ENCODE measurements around the gene MAD1L1.

The MAD1L1 gene

DNA sequence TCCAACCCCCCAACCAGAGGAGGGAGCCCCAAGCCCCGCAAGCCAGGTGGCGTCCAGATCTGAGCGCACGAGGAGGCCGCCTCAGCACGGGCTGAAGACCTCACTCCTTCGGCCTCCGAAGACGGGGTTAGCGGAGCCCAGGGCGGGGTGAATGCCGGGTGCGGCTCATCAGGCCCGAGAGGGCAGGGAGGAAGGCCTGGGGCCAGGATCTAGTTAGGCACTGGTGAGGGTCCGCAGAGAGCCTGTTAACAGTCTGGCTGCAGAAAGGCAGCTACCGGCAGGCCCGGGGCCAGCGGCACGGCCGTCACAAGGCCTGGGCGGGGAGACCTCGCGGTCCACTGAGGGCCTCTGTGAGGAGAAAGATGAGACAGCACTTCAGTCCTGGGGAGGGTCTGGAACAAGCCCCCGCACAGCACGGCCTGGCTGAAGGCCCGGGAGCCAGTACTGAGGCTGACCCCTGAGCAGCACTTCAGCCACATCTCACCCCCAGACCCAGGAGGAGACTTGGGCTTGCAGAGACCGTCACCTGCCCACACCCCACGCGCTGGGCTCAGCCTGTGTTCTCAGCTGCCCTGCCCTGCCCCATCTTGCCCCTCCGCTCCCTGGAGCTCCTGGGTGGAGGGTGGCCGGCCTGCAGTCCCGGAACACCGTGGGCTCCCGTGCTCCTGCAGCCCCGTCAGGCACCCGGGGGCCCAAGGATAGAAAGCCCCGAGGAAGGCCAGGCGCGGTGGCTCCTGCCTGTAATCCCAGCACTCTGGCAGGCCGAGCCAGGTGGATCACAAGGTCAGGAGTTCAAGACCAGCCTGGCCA is 369.4 kb downstream of the MAD1L1 start:
- POLR2A ChIA-PET, result no interaction called here

DNA sequence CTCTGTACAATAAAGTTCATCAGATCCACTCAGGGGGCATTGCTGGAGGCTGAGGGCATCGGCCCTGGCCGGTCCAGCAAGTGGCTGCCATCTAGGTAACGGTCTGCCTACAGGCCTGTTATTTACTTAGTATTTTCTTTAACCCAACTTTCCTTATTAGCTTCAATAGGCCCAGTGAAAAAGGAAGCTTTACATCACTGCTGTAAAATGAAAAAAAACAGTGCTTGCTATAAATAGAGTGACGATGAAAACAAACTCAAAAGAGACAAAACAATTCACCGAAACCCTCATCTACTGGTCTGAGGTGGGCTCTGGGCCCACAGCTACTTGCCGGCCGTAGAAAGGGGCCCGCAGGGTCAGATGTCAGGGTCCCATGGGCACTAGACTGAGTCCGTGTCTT is 370.2 kb downstream of the MAD1L1 start:
- H3K27ac ChIP-seq (ENCODE audit: extremely low read depth, low read depth, low read length), result no peak overlapping the region
- POLR2A ChIA-PET, result no interaction called here

More for the DNA sequence above, 369.4 kb downstream of the MAD1L1 start:
- CTCF ChIA-PET, result no interaction called here
- H3K27ac ChIP-seq (ENCODE audit: extremely low read depth, low read depth, low read length), result no peak overlapping the region
- TF ChIP-seq ZNF302 (tag by site-specific recombination; IDR thresholded peaks at IDR 0.05; ENCODE audit: low read depth) (no peak), ZNF571 (tag by site-specific recombination; IDR thresholded peaks at IDR 0.05) (no peak), MYNN (tag by site-specific recombination; IDR thresholded peaks at IDR 0.05; ENCODE audit: borderline replicate concordance) (no peak), ZNF133 (tag by site-specific recombination; IDR thresholded peaks at IDR 0.05) (no peak), ZNF311 (tag by site-specific recombination; IDR thresholded peaks at IDR 0.05; ENCODE audit: borderline replicate concordance) (no peak), ZNF629 (tag by site-specific recombination; IDR thresholded peaks at IDR 0.05) (no peak)
- TF ChIP-seq, protein P1, sequence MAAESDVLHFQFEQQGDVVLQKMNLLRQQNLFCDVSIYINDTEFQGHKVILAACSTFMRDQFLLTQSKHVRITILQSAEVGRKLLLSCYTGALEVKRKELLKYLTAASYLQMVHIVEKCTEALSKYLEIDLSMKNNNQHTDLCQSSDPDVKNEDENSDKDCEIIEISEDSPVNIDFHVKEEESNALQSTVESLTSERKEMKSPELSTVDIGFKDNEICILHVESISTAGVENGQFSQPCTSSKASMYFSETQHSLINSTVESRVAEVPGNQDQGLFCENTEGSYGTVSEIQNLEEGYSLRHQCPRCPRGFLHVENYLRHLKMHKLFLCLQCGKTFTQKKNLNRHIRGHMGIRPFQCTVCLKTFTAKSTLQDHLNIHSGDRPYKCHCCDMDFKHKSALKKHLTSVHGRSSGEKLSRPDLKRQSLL (tag by site-specific recombination; IDR thresholded peaks at IDR 0.05), result no peak
- TF ChIP-seq, protein P2, sequence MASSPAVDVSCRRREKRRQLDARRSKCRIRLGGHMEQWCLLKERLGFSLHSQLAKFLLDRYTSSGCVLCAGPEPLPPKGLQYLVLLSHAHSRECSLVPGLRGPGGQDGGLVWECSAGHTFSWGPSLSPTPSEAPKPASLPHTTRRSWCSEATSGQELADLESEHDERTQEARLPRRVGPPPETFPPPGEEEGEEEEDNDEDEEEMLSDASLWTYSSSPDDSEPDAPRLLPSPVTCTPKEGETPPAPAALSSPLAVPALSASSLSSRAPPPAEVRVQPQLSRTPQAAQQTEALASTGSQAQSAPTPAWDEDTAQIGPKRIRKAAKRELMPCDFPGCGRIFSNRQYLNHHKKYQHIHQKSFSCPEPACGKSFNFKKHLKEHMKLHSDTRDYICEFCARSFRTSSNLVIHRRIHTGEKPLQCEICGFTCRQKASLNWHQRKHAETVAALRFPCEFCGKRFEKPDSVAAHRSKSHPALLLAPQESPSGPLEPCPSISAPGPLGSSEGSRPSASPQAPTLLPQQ (tag by site-specific recombination; IDR thresholded peaks at IDR 0.05), result no peak
- H3K4me1 ChIP-seq (ENCODE audit: control insufficient read depth, insufficient read depth, low read length), result no peaks in the 10 kb centered on the region
- H3K36me3 ChIP-seq (ENCODE audit: control insufficient read depth in 2 of 2, insufficient read depth in 1 of 2, low read length in 2 of 2), result no peaks in the 10 kb centered on the region
- H3K9me3 ChIP-seq (ENCODE audit: control insufficient read depth, insufficient read depth, low read depth, low read length), result no peaks in the 10 kb centered on the region
- H3K4me3 ChIP-seq (ENCODE audit: low read depth, low read length), result no peak overlapping the region

More for the DNA sequence above, 370.2 kb downstream of the MAD1L1 start:
- no peaks in the 10 kb centered on the region for H3K4me1 ChIP-seq (ENCODE audit: control insufficient read depth, insufficient read depth, low read length)
- CTCF ChIA-PET, result no interaction called here
- H3K9me3 ChIP-seq (ENCODE audit: control insufficient read depth, insufficient read depth, low read depth, low read length), result no peaks in the 10 kb centered on the region
- H3K4me3 ChIP-seq (ENCODE audit: low read depth, low read length), result no peak overlapping the region
- TF ChIP-seq ZNF266 (tag by site-specific recombination; IDR thresholded peaks at IDR 0.05; ENCODE audit: low read depth) (no peak), ZNF658 (tag by site-specific recombination; IDR thresholded peaks at IDR 0.05) (no peak), ZBTB7A (tag by site-specific recombination; IDR thresholded peaks at IDR 0.05; ENCODE audit: low read depth) (no peak), RBAK (tag by site-specific recombination; IDR thresholded peaks at IDR 0.05) (no peak), ZNF350 (tag by site-specific recombination; IDR thresholded peaks at IDR 0.05) (no peak), ZNF560 (tag by site-specific recombination; IDR thresholded peaks at IDR 0.05; ENCODE audit: borderline replicate concordance) (no peak), ZFP69B (tag by site-specific recombination; IDR thresholded peaks at IDR 0.05) (no peak), ZNF138 (tag by site-specific recombination; IDR thresholded peaks at IDR 0.05; ENCODE audit: borderline replicate concordance) (no peak), HOXC10 (CRISPR knock-in tag; IDR thresholded peaks at IDR 0.05) (no peak), ZNF426 (tag by site-specific recombination; IDR thresholded peaks at IDR 0.05) (no peak), KLF10 (tag by site-specific recombination; IDR thresholded peaks at IDR 0.05) (no peak)
- TF ChIP-seq, protein P3, sequence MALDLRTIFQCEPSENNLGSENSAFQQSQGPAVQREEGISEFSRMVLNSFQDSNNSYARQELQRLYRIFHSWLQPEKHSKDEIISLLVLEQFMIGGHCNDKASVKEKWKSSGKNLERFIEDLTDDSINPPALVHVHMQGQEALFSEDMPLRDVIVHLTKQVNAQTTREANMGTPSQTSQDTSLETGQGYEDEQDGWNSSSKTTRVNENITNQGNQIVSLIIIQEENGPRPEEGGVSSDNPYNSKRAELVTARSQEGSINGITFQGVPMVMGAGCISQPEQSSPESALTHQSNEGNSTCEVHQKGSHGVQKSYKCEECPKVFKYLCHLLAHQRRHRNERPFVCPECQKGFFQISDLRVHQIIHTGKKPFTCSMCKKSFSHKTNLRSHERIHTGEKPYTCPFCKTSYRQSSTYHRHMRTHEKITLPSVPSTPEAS (tag by site-specific recombination; IDR thresholded peaks at IDR 0.05), result no peak
- TF ChIP-seq, protein P4, sequence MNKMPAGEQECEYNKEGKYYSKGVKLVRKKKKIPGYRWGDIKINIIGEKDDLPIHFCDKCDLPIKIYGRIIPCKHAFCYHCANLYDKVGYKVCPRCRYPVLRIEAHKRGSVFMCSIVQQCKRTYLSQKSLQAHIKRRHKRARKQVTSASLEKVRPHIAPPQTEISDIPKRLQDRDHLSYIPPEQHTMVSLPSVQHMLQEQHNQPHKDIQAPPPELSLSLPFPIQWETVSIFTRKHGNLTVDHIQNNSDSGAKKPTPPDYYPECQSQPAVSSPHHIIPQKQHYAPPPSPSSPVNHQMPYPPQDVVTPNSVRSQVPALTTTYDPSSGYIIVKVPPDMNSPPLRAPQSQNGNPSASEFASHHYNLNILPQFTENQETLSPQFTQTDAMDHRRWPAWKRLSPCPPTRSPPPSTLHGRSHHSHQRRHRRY (tag by site-specific recombination; IDR thresholded peaks at IDR 0.05), result no peak
- TF ChIP-seq, protein P5, sequence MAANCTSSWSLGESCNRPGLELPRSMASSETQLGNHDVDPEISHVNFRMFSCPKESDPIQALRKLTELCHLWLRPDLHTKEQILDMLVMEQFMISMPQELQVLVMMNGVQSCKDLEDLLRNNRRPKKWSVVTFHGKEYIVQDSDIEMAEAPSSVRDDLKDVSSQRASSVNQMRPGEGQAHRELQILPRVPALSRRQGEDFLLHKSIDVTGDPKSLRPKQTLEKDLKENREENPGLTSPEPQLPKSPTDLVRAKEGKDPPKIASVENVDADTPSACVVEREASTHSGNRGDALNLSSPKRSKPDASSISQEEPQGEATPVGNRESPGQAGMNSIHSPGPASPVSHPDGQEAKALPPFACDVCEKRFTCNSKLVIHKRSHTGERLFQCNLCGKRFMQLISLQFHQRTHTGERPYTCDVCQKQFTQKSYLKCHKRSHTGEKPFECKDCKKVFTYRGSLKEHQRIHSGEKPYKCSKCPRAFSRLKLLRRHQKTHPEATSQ (tag by site-specific recombination; IDR thresholded peaks at IDR 0.05), result no peak
- H3K36me3 ChIP-seq (ENCODE audit: control insufficient read depth in 2 of 2, insufficient read depth in 1 of 2, low read length in 2 of 2), result no peaks in the 10 kb centered on the region

All from HEK293 (cell line).